WERI-Rb-1 (cell line): ENCODE results near the gene ABL1.
A peak's percentile ranks its signal among the peaks of the same experiment; 100 is the strongest.

Experiments used
- DNase-seq: peaks from one replicate; pipeline ENCODE4 v3.0.0-alpha.2; 2020
- H3K27ac ChIP-seq: fragments of 250-450 bp; sonication (Bioruptor Pico); 2 replicates; pipeline ENCODE4 v1.5.1; 2020; ENCODE audit warnings: mild to moderate bottlenecking, moderate library complexity
- H3K27me3 ChIP-seq: fragments of 250-450 bp; sonication (Bioruptor Pico); 2 replicates; pipeline ENCODE4 v1.5.1; 2021; ENCODE audit warnings: mild to moderate bottlenecking, low read depth, moderate library complexity; ENCODE audit not compliant: insufficient read depth, severe bottlenecking
- H3K36me3 ChIP-seq: fragments of 250-450 bp; sonication (Bioruptor Pico); 2 replicates; pipeline ENCODE4 v1.5.1; 2020; ENCODE audit warnings: mild to moderate bottlenecking, moderate library complexity
- H3K4me3 ChIP-seq: 2 replicates; pipeline ENCODE4 v1.5.1; 2011; ENCODE audit warnings: low read depth, mild to moderate bottlenecking, control low read depth, low read length
- H3K9me3 ChIP-seq: fragments of 250-450 bp; sonication (Bioruptor Pico); 2 replicates; pipeline ENCODE4 v1.5.1; 2021; ENCODE audit warnings: mild to moderate bottlenecking, moderate library complexity; ENCODE audit not compliant: severe bottlenecking
- TF ChIP-seq, protein P1 (sequence below): IDR thresholded peaks from 2 replicates; pipeline ENCODE4 v1.5.1; 2011; ENCODE audit warnings: low read depth, mild to moderate bottlenecking, control low read depth, inconsistent platforms, low read length

Gene ABL1

DNA sequence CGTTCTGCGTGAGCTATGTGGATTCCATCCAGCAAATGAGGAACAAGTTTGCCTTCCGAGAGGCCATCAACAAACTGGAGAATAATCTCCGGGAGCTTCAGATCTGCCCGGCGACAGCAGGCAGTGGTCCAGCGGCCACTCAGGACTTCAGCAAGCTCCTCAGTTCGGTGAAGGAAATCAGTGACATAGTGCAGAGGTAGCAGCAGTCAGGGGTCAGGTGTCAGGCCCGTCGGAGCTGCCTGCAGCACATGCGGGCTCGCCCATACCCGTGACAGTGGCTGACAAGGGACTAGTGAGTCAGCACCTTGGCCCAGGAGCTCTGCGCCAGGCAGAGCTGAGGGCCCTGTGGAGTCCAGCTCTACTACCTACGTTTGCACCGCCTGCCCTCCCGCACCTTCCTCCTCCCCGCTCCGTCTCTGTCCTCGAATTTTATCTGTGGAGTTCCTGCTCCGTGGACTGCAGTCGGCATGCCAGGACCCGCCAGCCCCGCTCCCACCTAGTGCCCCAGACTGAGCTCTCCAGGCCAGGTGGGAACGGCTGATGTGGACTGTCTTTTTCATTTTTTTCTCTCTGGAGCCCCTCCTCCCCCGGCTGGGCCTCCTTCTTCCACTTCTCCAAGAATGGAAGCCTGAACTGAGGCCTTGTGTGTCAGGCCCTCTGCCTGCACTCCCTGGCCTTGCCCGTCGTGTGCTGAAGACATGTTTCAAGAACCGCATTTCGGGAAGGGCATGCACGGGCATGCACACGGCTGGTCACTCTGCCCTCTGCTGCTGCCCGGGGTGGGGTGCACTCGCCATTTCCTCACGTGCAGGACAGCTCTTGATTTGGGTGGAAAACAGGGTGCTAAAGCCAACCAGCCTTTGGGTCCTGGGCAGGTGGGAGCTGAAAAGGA, 50.7 kb downstream of the ABL1 start:
- Histone ChIP-seq H3K27me3 (no peaks in the 10 kb centered on the region), H3K4me3 (no peak overlapping the region), H3K9me3 (no peaks in the 10 kb centered on the region), H3K36me3 (peaks cover 100% of the 10 kb centered on the region), H3K27ac (peak overlapping the region; percentile 53)
- no peak for DNase-seq
- TF ChIP-seq, protein P1, sequence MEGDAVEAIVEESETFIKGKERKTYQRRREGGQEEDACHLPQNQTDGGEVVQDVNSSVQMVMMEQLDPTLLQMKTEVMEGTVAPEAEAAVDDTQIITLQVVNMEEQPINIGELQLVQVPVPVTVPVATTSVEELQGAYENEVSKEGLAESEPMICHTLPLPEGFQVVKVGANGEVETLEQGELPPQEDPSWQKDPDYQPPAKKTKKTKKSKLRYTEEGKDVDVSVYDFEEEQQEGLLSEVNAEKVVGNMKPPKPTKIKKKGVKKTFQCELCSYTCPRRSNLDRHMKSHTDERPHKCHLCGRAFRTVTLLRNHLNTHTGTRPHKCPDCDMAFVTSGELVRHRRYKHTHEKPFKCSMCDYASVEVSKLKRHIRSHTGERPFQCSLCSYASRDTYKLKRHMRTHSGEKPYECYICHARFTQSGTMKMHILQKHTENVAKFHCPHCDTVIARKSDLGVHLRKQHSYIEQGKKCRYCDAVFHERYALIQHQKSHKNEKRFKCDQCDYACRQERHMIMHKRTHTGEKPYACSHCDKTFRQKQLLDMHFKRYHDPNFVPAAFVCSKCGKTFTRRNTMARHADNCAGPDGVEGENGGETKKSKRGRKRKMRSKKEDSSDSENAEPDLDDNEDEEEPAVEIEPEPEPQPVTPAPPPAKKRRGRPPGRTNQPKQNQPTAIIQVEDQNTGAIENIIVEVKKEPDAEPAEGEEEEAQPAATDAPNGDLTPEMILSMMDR: no peak

DNA sequence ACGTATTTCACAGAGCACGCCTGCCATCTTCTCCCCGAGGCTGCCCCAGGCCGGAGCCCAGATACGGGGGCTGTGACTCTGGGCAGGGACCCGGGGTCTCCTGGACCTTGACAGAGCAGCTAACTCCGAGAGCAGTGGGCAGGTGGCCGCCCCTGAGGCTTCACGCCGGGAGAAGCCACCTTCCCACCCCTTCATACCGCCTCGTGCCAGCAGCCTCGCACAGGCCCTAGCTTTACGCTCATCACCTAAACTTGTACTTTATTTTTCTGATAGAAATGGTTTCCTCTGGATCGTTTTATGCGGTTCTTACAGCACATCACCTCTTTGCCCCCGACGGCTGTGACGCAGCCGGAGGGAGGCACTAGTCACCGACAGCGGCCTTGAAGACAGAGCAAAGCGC, 51.9 kb downstream of the ABL1 start:
- DNase-seq: no peak
- Histone ChIP-seq H3K4me3 (no peak overlapping the region), H3K9me3 (no peaks in the 10 kb centered on the region), H3K27me3 (no peaks in the 10 kb centered on the region), H3K27ac (no peak overlapping the region), H3K36me3 (peaks cover 95% of the 10 kb centered on the region)
- TF ChIP-seq, protein P1: no peak

DNA sequence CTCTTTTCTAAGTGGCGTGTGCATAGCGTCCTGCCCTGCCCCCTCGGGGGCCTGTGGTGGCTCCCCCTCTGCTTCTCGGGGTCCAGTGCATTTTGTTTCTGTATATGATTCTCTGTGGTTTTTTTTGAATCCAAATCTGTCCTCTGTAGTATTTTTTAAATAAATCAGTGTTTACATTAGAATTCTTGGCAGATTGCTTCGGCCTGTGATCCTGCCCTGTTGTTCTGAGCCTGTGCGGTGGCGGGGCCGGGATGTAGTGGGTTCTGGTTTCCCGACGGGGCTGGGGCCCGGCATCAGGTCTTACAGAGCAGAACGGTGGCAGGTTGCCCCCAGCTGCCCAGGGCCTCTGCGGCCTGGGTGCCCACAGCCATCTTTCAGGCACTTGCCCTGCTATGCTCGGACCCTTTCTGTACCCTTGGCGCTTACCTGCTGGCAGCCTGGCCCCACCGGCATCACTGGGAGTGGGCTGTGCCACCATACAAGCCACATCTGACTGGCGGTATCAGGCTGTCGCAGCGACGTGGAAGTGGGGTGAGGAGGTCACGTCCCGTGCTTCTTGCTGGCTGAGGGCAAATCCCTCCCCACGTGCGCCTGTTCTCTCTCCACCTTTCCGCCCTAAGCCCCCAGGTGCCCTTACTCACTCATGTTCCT, 52.6 kb downstream of the ABL1 start:
- Histone ChIP-seq H3K36me3 (peaks cover 95% of the 10 kb centered on the region), H3K27ac (no peak overlapping the region)

DNA sequence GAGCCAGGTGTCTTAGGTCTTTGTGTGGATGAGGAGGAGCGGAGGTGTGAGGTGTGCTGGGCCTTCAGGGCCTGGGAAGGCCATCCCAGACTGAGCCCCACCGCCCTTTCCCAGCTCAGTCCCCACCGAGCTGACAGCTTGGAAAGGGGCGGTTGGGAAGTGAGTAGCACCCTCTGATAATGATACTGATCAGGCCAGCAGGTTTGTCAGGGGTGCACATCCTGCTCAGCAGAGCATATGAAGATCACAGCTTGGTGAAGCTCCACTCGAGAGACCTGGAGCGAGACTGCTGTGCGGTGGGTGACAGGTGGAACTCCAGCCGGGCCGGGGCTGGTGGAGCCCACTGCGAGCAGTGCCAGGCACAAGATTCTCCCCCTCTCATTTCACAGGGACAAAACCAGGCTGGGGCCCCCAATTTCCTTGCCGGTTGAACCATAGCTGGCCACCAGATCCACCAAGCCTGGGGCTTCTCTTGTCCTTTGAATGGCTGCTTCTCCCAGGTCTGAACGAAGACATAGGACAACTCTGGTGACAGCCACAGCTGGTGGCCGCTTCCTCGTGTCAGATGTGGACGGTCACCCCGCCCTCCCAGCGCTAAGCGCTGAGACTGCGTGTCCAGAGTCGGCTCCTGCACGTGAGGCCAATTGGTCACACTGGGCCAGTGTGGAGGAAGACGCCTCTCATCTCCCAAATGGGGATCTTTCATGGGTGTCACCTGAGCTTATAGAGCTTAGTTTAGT, 53.3 kb downstream of the ABL1 start:
- H3K36me3 ChIP-seq: peaks cover 95% of the 10 kb centered on the region
- TF ChIP-seq, protein P1: no peak
- H3K27me3 ChIP-seq: no peaks in the 10 kb centered on the region

More for the DNA sequence above, 52.6 kb downstream of the ABL1 start:
- Histone ChIP-seq H3K4me3 (no peak overlapping the region), H3K27me3 (no peaks in the 10 kb centered on the region), H3K9me3 (no peaks in the 10 kb centered on the region)
- TF ChIP-seq, protein P1: no peak
- DNase-seq: no peak

DNA sequence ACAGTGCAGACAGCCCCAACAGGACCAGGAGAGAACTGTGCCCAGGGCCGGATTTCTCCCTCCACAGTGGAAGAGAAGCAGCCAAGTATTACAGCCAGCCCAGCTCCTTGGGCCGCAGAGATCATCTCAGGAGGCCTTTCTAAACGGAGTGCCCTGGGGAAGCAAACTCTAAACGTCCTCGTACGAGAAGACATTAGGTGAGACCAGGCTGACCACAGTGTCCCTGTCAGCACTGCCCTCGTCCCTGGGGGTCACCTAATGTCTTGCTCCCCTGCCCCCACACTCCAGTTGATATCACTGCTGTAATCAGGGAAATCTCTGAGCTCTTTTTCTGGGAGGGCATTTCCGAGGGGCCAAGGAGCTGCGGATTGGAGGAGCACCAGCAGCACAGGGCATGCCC, 55.1 kb downstream of the ABL1 start:
- no peak for DNase-seq
- peaks cover 80% of the 10 kb centered on the region for H3K36me3 ChIP-seq
- TF ChIP-seq, protein P1: no peak

More for the DNA sequence above, 53.3 kb downstream of the ABL1 start:
- H3K27ac ChIP-seq: no peak overlapping the region
- no peaks in the 10 kb centered on the region for H3K9me3 ChIP-seq
- H3K4me3 ChIP-seq: no peak overlapping the region
- DNase-seq: no peak

More for the DNA sequence above, 55.1 kb downstream of the ABL1 start:
- no peaks in the 10 kb centered on the region for H3K27me3 ChIP-seq
- H3K27ac ChIP-seq: no peak overlapping the region
- no peaks in the 10 kb centered on the region for H3K9me3 ChIP-seq
- no peak overlapping the region for H3K4me3 ChIP-seq
